Right lung (tissue), 10 donors: Measurements from ENCODE around the gene CYSTM1. TPM values are rescaled to one million over a fixed set of nuclear protein-coding genes. Genes with fewer than 3 reads are reported as not detected.
A peak's percentile ranks its signal among the peaks of the same experiment; 100 is the strongest.

ENCODE experiments used
- DNase-seq, 2 donors: peaks; one replicate each; pipeline ENCODE4 v3.0.0-alpha.2; 2013
- long read RNA-seq, 8 donors: transcript quantifications; one replicate each; lab custom pipeline, GENCODE V29; 2026
- polyA plus RNA-seq, 5 donors: library from polyadenylated mRNA; unstranded; fragments of 120-200 nt; gene quantifications; one replicate each; pipeline versions ENCODE4 v1.2.1 to v1.2.3, GENCODE V29; 2013; ENCODE audit warnings: inconsistent platforms in 1 of 5, low replicate concordance in 1 of 5; ENCODE audit not compliant: insufficient read length in 5 of 5, insufficient read depth in 1 of 5

The CYSTM1 gene, protein sequence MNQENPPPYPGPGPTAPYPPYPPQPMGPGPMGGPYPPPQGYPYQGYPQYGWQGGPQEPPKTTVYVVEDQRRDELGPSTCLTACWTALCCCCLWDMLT
- polyA plus RNA-seq: 10 to 100 TPM; 31.6 to 40.7 (median 33.6) TPM
- long read RNA-seq, donor 1, transcript CYSTM1-201 (3 exons, 1,336 nt): major isoform, 65 of 91 reads
- long read RNA-seq, donor 1, partial matches to known transcripts: 25 of 91 reads
- long read RNA-seq, donor 1, other reads (novel, unspliced or antisense): 0 of 91 reads
- long read RNA-seq, donor 2, transcript CYSTM1-201 (3 exons, 1,336 nt): major isoform, 14 of 74 reads
- long read RNA-seq, donor 2, partial matches to known transcripts: 53 of 74 reads
- long read RNA-seq, donor 2, other reads (novel, unspliced or antisense): 7 of 74 reads
- long read RNA-seq, donor 3, transcript CYSTM1-201 (3 exons, 1,336 nt): major isoform, 47 of 69 reads
- long read RNA-seq, donor 3, partial matches to known transcripts: 22 of 69 reads
- long read RNA-seq, donor 3, other reads (novel, unspliced or antisense): 0 of 69 reads
- long read RNA-seq, donor 4, transcript CYSTM1-201 (3 exons, 1,336 nt): major isoform, 26 of 26 reads
- long read RNA-seq, donor 4, partial matches to known transcripts: 0 of 26 reads
- long read RNA-seq, donor 4, other reads (novel, unspliced or antisense): 0 of 26 reads
- long read RNA-seq, donor 5, transcript CYSTM1-201 (3 exons, 1,336 nt): major isoform, 52 of 53 reads
- long read RNA-seq, donor 5, partial matches to known transcripts: 0 of 53 reads
- long read RNA-seq, donor 5, other reads (novel, unspliced or antisense): 0 of 53 reads
- long read RNA-seq, donor 6, transcript CYSTM1-201 (3 exons, 1,336 nt): major isoform, 43 of 59 reads
- long read RNA-seq, donor 6, partial matches to known transcripts: 16 of 59 reads
- long read RNA-seq, donor 6, other reads (novel, unspliced or antisense): 0 of 59 reads
- long read RNA-seq, donor 7, transcript CYSTM1-201 (3 exons, 1,336 nt): major isoform, 25 of 25 reads
- long read RNA-seq, donor 7, partial matches to known transcripts: 0 of 25 reads
- long read RNA-seq, donor 7, other reads (novel, unspliced or antisense): 0 of 25 reads
- long read RNA-seq, donor 8, transcript CYSTM1-201 (3 exons, 1,336 nt): major isoform, 10 of 10 reads
- long read RNA-seq, donor 8, partial matches to known transcripts: 0 of 10 reads
- long read RNA-seq, donor 8, other reads (novel, unspliced or antisense): 0 of 10 reads

DNA sequence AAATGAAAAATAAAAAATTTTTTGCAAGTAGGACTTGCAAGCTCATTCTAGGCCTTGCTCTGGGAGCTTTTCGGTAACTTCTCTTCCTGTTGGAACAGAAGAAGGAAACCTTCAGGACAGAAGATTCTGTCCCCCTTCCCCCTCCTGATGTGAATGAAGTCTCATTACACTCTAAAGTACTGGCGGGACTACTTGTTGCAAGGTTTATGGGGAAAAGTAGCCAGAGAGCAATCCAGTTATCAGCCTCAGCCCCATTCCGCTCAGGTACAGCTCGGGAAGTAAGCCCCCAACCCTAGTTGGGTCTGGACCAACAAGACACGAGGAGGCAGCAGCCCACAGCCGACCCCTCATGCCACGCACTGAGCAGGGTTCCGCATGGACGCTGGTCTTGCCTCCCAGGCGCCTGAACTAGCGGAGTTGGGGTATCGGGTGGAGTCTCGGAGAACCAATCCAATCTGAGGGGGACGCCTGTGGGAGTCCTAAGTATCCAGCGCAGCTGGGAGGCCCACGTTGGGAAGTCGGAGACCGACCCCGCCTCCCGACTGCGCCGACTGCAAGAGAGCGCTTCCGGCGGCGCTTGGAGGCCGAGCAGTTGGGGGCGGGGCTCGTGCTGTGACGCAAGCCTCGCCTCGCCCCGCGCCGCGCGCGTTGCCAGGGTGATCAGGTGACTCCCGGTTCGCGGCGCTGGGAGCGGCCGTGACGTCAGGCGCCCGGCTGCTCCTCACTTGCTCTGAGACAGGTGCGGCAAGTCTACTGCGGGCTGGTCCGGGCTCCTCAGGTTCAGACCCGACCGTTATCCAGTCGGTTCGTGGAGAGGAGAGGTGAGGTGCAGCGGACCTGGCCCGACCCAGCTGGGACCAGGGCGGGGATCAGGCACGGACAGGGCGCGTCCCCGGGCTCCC is at the start of gene CYSTM1:
CYSTM1 (plus strand) TSS at position 724 of the 902 bp plus-strand sequence. CDS start 19,278 bp downstream, outside the sequence.
- DNase-seq: peak; percentile 98

DNA sequence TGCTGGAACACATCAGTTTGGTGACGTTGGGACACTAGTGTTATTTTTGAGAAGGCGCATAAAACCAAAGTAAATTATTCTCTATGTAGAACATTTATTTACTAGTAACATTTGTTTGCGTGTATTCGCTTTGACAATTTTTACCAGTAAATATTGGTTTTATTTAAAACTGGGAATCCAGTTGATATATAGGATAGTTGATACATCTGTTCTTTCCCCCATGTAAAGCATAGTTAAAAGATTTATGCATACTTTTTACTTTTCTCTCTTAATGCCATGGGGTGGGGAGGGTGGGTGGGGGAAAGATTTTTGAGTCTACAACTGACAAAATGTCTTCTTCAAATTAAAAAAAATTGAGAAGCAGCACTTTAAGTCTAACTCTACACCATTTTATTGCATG is 49.4 kb upstream of the CYSTM1 start, which contains the start of gene IGIP:
IGIP (plus strand) TSS at position 301 of the 400 bp plus-strand sequence. CDS start 2,540 bp downstream, outside the sequence.
- no peak for DNase-seq

DNA sequence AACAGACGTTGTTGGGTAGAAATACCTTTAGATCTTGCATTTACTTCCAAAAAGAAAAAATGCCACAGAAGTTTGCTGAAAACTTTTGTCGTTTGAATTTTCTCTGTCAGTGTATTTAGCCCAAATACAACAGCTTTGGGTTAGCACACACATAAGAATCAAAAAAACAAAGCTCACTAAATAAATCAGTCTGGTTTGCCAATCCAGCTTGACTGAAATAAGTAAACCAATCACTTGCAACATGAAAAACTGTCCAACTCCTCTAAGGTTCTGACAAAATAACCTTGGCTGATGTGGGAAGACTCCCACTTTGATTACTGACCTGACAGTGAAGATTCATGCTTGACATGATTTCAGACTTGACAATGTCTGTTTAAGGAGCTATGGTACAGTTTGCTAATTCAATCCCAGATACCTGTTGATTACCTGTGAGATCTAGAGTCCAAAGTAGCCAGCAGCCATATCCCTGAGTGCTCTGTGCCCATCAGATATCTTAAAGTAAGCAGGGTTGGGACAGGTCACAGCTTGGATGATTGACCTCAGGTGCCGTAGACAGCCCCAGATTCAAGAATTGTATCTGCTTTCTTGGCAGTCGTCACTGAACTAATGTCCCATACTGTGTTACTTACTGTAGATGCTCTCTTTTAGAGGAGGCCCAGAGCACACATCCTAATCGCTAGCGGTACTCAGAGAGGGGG is 48.5 kb upstream of the CYSTM1 start:
- no peak for DNase-seq

DNA sequence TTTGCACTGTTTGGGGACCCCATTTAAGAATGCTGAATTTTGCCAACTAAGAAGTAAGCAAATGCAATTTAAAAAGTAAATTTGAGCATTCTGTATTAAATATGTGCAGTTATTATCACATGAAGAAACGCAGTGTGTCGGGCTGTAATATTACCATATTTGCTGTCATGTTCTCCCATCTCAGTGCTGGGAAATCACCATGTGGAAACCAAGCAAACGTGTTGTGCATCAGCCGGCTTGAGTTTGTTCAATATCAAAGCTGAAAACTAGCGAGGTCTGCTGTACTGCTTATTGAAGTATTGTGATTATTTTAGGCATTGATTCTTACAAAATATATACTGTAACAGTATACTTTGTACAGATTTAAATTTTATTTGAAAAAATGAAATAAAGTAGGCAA is 46.6 kb upstream of the CYSTM1 start:
- no peak for DNase-seq

DNA sequence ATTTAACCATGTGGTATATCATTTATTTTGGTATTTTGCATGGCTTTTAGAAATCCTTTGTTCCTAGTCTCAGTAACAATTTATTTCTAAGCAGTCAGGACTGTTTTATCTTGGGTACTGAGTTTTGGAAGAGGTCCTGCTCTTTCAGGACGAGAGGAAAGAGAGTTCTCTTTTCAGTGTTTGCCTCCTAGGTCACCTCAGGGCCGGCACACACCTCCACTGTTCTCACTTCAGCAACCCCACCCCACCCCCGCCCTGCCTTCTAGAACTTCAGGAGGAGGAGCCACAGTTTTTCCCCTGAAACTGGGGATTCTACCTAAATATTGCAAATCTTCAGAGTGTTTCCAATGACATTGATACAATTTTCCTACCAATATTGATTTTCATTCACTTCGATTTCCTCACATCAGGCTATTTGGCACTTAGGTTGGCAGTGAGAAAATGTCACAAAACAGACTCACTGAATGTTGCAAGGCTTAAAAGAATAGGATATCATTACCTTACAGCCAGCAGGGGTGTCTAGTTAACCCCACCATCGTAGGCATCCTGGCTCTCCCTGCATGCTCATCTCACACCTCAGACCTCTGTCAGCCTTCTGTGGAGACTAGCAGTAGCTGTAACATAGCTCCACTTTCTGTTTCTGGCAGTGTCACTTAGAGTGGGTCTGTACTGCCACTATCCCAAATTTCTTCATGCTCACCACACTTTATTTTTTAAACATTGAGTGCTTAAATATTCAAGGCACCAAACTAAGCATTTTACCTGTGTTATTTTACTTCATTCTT is 43.8 kb upstream of the CYSTM1 start:
- no peak for DNase-seq

DNA sequence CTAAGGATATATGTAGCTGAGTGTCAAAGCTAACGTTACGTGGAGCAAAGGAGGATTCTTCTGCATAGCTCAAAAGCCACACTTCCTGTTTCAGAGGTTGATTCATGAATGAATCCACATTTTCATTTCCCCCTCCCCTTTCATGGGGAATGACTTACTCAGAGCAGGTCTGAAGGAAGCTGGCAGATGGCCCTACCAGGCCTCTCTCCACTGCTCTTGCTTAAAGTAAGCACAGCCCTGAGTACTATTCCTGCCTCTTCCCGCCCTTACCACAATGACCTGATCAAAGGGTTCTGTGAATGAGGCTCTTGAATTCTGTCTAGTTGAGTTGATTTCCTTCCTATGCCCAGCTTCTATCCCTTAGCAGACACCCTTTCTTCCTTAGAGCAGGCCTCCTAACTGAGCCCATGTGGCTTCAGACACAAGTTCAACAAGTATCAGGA is 43.0 kb upstream of the CYSTM1 start:
- DNase-seq: no peak

DNA sequence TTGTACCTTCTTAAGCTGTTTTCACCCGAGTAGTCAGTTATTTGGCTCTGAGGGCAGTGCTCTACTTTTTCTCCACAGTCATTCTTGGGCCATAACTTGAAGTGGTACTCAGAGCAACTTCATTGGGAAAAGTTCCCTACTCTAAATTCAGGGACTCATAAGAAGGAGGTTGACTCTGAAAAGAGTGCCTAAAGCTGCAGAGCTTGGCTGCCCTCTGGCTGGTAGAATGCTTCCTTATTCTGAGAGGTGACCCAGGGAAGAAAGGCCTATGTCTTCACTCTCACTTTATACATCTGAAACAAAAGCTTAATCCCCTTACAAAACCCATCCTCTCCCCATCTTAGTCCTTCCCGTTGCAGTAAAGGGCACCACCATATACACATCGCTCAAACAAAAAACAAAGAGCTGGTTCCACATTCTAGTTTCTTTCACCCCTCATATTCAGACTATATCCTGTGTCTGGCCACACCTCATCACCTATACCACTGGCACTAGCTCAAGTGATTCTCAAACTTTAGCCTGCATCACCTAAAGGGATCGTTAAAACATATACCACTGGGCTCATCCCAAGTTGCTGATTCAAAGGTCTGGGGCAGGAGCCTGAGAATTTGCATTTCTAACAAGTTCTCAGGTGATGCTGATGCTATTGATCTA is 41.3 kb upstream of the CYSTM1 start:
- DNase-seq: no peak

DNA sequence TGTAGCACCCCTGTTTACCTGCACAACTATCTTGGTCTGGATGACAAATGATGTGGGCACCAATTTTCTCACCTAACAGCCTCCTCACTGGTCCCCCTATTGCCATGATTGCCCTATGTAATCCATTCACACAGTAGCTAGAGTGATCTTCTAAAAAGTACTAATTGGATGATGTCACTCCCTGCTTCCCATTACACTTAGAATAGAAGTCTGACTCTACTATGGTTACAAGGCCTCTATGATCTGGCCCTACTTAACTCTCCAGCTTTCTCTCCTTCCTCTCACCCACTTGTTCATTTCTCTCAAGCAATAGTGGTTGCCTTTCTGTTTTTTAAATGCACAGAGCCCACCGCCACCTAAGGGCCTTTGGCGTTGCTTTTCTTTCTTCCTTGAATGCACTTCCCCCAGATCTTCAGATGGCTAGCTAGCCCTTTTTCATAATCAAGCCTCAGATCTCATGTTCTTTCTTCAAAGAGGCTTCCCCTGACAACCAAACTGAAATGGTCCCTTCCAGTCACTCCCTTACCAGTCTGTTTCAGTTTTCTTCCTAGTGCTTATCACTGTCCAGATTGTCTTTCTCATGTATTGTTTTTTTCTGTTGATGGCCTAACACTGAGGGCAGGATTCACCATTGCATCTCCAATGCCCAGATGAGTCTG is 40.6 kb upstream of the CYSTM1 start:
- no peak for DNase-seq

DNA sequence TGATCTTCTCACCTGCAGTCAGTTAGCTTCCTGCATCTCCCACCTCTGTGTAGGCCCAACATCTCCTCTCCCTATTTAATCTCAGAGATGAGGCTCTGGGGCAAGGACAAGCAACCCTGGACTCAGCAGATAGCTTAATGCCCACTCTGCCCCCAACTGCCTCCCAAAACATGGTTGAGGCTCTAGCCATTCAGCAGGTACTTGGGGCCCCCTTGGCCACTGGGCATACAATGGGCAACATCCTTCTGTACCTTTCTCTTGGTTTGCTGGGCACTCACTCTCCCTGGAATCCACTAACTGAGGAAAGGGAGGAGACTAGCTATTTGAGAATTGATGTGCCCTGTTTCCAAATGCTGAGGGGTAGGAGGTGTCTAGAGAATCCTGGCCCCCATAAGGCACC is 39.9 kb upstream of the CYSTM1 start:
- no peak for DNase-seq

DNA sequence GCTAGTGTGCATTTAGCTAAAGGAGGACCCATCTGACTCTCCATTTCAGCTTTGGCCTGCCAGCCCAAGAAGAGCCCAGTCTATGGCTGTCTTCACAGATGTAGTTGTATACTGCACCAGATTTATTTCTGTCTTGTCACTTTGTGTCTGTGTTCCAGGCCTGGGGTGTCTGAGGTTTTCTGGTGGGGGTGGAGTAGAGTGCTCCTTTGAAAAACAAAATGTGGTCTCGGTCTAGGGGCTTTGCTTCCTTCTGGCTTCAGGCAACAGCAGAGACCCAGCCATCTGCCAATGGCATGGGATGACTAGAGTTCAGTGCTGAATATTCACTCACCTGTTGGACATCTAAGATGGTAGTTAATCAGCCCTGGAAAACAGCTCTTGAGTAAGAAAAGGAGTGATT is 38.4 kb upstream of the CYSTM1 start:
- DNase-seq: no peak

DNA sequence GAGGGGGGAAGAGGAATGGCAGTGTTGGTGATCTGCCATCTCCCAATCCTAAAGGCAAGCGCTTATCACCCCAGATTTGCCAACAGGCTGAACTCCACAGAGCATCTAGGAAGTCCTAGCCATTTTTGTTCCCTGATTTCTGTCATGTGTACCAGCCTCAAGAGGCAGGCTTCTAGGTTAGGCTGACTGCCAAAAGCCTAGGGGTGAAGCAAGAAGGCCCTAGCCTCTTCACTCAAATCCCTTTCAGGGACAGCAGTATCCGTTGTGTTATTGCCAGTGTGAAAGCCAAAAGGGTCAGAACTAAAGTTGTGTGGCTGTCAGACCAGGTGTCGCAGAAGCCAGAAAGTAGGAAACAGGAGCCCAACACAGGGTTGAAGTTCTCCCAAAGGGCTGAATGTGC is 34.6 kb upstream of the CYSTM1 start:
- no peak for DNase-seq

DNA sequence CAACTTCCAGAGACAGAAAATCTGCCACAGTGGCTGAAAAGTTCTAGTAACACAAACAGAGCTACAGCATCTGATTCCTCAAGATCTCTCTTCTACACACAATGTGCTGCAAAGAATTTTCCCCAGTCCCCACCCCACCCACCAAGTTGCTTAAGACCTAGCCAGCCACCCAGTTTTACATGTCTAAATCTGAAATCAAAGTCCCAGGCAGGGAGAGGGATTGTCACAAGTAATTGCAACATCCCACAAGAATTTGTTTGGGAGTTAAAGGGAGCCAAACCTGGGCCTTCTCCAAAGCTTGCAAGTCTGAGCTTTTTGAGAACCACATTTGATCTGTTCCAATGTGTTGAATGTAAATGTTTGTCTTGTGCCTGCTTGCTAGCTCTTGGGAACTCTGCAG is 33.7 kb upstream of the CYSTM1 start:
- no peak for DNase-seq

DNA sequence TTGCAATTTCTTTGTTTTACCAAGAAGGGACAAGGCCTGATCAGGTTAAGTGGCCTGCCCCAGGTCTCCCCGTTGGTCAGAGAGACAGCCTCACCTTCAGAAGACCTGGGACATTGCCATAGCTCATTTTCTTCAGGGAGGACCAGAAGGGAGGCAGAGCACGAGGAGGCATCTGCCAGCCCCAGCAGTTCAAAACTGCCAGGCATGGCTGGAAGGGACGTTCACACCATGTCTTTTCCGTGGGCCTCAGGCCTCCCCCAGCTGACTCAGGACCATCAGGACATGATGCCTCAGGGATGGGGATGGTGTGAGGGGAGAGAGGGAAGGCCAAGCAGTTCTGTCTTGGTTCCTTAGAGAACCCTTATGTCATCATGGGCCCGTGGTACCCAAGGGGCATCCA is 32.7 kb upstream of the CYSTM1 start:
- no peak for DNase-seq

DNA sequence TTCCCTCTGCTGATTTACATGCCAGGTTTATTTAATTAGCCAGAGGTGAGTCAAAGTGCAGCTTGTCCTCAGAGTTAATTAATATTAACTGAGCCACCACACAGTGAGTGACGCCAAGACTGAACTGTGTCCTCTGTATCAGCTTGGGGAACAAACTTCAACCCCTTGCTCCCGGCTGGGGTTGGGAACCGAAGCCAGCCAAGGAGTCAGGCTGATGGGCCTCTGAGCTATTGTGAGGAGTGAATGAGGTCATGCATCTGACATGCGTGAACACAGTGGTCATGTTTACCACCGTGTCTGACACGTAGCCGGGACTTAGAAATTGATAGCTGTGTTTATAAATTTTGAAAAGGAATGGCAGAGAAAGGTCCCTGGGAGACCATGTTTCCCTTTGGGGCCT is 32.1 kb upstream of the CYSTM1 start:
- no peak for DNase-seq

DNA sequence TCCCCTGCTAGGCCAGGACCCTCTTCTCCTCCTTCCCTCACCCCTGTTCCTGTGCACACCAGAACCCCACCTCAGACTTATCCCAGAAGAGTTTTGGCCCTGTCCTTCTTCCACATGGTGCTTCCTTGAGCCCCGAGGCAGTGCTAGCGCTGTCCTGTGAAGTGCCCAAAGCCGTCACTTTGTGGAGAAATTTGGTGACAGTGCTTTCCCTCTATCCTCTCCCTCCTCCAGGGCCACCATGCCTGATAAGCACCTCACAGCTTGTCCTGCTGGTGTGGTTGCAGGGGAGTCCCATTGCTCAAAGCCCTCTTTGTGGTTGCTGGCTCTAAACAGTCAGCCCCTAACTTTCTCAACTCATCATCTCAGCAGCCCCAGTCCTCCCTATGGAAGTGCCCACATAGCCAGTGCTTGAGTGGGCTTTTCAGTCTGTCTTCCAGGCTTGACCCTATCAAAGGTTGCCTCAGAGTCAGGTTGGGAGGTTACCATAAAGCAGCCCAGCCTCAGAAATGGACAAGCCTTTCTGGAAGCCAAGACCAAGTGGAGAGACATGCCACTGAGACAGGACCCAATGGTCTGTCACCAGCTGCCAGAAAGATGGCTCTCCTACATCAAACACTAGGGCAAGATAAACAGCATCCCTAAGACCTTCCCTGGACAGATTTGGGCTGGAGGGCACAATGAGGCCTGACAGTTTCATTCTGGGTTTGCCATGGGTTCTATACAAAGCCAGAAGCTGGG is 31.3 kb upstream of the CYSTM1 start:
- no peak for DNase-seq

DNA sequence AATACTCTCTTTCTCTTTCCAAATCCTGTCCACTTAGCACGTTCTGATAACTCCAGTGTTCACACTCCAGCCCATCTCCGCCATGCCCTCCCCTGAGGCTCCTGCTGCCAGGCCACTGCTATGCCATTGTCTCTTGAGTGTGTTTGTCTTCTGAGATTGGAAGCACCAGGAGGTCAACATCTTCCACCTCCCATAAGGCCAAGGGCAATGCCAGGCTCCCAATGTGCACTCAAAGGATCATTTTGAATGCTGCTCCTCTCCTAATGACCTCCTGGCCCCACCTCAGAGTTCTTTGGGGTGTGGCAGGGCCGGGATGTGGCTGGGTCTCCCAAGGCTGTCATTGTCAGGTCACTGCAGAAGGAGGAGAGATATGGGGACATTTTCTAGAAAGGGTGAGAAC is 29.7 kb upstream of the CYSTM1 start:
- no peak for DNase-seq

DNA sequence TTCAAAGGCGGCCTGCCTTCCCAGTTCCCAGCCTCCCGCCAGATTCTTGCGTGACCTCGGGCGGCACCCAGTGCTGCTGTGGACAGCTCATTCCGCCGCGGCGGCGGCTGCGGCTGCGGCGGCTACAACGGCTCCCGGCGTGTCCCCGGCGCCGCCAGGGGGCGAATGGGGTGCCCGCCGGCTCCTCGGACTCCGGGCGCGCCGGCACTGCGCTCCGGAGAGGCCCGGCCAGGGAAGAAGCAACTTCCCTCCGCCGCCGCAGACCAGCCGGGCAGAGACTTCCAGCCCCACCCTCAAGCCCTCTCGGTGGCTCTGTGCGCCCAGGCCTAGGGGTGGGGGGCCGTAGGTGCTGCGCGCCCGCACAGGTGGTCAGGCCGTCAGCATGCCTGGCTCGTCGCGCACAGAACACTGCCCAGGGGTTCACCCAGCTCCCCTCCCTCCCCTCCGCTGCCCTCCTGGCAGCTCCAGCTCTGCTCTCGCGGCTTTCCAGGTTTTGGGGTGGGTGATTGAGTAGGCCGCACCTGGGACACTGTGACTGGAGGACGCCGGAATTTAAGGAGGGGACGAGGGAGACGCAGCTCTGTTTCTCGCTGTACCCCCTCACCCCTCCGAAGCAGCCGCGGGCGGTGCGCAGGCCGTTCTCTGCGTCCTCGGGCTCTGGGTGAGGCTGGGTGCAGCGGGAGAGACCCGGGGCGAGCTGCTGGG is 29.0 kb upstream of the CYSTM1 start:
- peak; percentile 57 to 69 for DNase-seq
